ENCODE results near the gene ZNF69.
"Not testable (repeated sequence)": the region's sequence is repeated elsewhere in the genome, so short reads cannot be mapped to it uniquely, and the experiment has no call there.

ZNF69 gene

GRCh38 chr19:11902228-11902627 is 14.6 kb downstream of the ZNF69 start:
- DNase-seq = no peak

- no peak for DNase-seq
Measured at GRCh38 chr19:11905928-11906327, 18.3 kb downstream of the ZNF69 start.

GRCh38 chr19:11911937-11912336 is 24.4 kb downstream of the ZNF69 start:
- DNase-seq = not testable (repeated sequence)

DNA sequence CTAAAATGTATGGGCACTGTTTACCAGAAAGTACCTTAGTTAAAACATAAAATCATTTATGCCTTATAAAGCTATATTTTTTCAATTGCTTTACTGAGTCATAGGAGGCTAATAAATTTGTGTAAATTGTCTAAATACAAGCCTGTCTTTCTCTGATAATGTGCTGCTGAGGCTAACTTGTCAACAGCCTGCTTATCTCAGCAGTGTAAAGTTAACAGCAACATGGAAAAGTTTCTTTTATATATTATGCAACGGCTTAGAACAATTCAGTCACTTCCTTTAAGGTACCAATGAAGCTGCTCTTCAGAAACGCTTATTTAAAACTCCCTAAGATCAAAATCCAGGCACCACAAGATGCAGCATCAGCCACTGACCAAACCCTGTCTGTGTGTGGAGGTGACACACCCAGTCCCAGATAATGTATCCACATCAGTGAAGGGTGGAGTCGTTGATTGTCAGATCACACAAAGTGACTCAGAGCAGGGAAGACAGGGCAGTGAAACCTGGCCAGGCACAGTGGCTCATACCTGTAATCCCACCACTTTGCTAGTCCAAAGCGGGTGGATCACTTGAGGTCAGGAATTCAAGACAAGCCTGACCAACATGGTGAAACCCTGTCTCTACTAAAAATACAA is 27.0 kb downstream of the ZNF69 start:
- DNase-seq = not testable (repeated sequence)

DNA sequence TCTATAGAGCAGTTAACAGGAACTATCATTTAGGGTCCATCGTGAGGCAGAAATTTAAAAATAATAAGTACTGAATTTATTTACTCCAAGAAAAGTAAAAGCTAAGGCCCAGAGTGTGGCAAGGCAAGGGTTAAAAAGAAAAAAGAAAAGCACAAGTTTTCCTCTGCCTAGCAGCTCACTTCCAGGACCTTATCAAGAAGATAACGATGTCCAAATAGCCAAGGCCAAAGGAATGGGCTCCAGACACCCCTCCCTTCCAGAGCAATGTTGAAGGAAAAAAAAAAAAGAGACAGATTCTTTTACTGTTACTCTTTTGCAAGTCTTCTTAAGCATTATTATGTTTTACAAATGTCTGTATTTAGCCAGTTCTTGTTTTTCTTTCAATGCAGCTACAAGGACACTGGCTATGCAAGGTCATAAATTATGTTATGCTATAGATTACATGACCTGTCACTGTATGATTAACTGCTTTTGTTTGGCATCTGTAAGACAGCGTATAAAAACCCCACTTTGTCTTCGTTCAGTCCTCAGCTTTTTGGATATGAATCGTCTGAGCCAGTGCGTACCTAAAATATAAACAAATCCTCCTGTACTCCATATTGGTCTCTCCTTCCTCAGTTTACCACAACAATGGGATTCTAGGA is 34.4 kb downstream of the ZNF69 start:
- no peak for DNase-seq

- DNase-seq = peak; percentile 96
Measured at GRCh38 chr19:11924886-11925650, 37.5 kb downstream of the ZNF69 start, which contains the start of gene ZNF700. Gene ZNF700, plus strand, starts transcription at chr19:11925107. Its CDS starts 104 bp downstream, at chr19:11925211.

- not testable (repeated sequence) for DNase-seq
Measured at GRCh38 chr19:11925651-11926187, 38.1 kb downstream of the ZNF69 start.

DNA sequence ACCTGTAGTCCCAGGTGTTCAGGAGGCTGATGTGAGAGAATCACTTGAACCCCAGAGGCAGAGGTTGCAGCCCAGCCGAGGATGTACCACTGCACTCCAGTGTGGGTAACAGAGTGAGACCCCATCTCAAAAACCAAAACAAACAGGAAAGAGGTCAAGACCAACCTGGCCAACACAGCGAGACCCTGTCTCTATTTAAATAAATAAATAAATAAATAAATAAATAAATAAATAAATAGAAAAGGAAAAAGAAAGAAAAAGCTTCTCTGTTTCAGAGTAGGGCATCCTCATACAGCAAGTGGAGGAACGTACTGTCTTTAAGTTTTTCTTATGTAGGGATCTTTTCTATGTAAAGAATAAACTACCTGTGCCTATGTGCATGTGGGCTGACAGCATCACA is 39.6 kb downstream of the ZNF69 start:
- DNase-seq = no peak

DNA sequence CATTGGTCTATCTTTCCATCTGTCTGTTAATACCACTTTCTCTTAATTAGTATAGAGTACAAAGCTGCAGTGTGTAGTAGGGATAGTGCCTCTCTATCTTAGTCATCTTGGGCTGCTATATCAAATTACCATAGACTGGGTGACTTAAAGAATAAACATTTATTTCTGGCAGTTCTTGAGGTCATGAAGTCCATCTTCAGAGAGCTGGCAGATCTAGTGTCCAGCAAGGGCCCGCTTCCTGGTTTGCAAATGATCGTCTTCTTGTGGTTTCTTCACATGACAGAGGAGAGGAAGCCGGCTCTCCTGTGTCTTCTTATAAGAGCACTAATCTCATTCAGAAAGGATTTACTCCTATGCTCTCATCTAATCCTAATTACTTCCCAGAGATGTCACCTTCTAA is 43.5 kb downstream of the ZNF69 start:
- no peak for DNase-seq

- no peak for DNase-seq
Measured at GRCh38 chr19:11931513-11931912, 43.9 kb downstream of the ZNF69 start.

DNA sequence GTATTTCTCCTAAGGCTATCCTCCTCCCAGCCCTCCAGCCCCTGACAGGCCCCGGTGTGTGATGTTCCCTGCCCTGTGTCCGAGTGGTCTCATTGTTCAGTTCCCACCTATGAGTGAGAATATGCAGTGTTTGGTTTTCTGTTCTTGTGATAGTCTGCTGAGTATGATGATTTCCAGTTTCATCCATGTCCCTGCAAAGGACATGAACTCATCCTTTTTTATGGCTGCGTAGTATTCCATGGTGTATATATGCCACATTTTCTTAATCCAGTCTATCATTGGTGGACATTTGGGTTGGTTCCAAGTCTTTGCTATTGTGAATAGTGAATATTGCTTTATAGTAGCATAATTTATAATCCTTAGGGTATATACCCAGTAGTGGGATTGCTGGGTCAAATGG is 48.2 kb downstream of the ZNF69 start:
- not testable (repeated sequence) for DNase-seq

DNA sequence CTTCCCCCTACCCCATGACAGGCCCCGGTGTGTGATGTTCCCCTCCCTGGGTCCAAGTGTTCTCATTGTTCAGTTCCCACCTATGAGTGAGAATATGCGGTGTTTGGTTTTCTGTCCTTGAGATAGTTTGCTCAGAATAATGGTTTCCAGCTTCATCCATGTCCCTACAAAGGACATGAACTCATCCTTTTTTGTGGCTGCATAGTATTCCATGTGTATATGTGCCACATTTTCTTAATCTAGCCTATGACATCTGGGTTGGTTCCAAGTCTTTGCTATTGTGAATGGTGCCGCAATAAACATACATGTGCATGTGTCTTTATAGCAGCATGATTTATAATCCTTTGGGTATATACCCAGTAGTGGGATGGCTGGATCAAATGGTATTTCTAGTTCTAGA is 50.8 kb downstream of the ZNF69 start:
- not testable (repeated sequence) for DNase-seq

DNA sequence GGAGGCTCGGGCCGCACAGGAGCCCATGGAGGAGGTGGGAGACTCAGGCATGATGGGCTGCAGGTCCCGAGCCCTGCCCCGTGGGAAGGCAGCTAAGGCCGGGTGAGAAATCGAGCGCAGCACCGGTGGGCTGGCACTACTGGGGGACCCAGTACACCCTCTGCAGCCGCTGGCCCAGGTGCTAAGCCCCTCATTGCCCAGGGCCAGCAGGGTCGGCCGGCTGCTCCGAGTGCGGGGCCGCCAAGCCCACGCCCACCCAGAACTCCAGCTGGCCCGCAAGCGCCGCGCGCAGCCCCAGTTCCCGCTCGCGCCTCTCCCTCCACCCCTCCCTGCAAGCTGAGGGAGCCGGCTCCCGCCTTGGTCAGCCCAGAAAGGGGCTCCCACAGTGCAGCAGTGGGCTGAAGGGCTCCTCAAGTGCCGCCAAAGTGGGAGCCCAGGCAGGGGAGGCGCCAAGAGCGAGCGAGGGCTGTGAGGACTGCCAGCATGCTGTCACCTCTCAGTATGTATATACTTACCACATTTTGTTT is 53.8 kb downstream of the ZNF69 start:
- DNase-seq = not testable (repeated sequence)

GRCh38 chr19:11942008-11942842 is 54.6 kb downstream of the ZNF69 start:
- no peak for DNase-seq

DNA sequence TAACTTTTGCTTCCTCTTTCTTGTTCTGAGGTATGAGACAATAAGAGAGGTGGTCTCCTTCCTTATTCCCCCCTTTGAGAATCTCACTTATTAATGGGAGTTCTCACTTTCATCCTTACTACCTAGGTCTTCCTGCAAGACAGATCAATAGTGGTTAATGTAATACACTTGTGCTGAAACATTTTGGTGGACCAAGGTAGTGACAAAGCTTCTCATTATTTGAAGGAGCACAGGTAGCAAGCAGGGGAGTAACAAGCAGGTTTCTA is 55.2 kb downstream of the ZNF69 start:
- DNase-seq = no peak

- DNase-seq = no peak
Measured at GRCh38 chr19:11944656-11945055, 57.1 kb downstream of the ZNF69 start.

- DNase-seq = no peak
Measured at GRCh38 chr19:11948646-11949045, 61.1 kb downstream of the ZNF69 start.

- DNase-seq = no peak
Measured at GRCh38 chr19:11949201-11949600, 61.6 kb downstream of the ZNF69 start.

GRCh38 chr19:11949614-11950080 is 62.1 kb downstream of the ZNF69 start:
- not testable (repeated sequence) for DNase-seq

DNA sequence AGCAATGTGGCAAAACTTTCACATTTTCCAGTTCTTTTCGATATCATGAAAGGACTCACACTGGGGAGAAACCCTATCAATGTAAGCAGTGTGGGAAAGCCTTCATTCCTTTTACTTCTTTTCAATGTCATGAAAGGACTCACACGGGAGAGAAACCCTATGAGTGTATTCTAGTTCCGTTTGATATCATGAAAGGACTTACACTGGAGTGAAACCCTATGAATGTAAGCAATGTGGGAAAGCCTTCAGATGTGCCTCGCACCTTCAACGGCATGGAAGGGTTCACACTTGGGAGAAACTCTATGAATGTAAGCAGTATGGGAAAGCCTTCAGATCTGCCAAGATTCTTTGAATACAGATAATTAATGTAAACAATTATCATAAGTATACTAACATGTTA is 62.7 kb downstream of the ZNF69 start:
- no peak for DNase-seq
